HG03520 (cell line): Measurements from ENCODE around the gene GLG1.
"Not testable (repeated sequence)": the region's sequence is repeated elsewhere in the genome, so short reads cannot be mapped to it uniquely, and the experiment has no call there.

Source experiments
- ATAC-seq: cut with Tn5 transposase; IDR thresholded peaks from one replicate; pipeline ENCODE4 v1.9.1; 2021; ENCODE audit warnings: mild to moderate bottlenecking, moderate library complexity; ENCODE audit not compliant: unreplicated experiment

The GLG1 gene

GRCh38 chr16:74606521-74607309 lies at the start of gene GLG1:
GLG1 (minus strand) TSS chr16:74607114; CDS start chr16:74607094, 20 bp downstream.
- ATAC-seq: peak; percentile 90

GRCh38 chr16:74654536-74655050 lies 47.7 kb upstream of the GLG1 start:
- no peak for ATAC-seq

- ATAC-seq: not testable (repeated sequence)
These were observed 46.0 kb upstream of the GLG1 start for GRCh38 chr16:74652883-74653282.

GRCh38 chr16:74652249-74652648 lies 45.3 kb upstream of the GLG1 start:
- no peak for ATAC-seq

- no peak for ATAC-seq
These were observed 44.9 kb upstream of the GLG1 start for GRCh38 chr16:74651841-74652240.

GRCh38 chr16:74650966-74651567 lies 44.2 kb upstream of the GLG1 start:
- no peak for ATAC-seq

GRCh38 chr16:74649839-74650504 lies 43.1 kb upstream of the GLG1 start:
- no peak for ATAC-seq

GRCh38 chr16:74641969-74642368 lies 35.1 kb upstream of the GLG1 start:
- ATAC-seq: no peak

GRCh38 chr16:74637742-74638453 lies 31.0 kb upstream of the GLG1 start:
- ATAC-seq: no peak

- ATAC-seq: no peak
These were observed 28.4 kb upstream of the GLG1 start for GRCh38 chr16:74635303-74635702.

- no peak for ATAC-seq
These were observed 26.8 kb upstream of the GLG1 start for GRCh38 chr16:74633686-74634085.

- no peak for ATAC-seq
These were observed 20.7 kb upstream of the GLG1 start for GRCh38 chr16:74627506-74628220.

GRCh38 chr16:74626741-74627416 lies 20.0 kb upstream of the GLG1 start:
- ATAC-seq: no peak

- no peak for ATAC-seq
These were observed 18.8 kb upstream of the GLG1 start for GRCh38 chr16:74625500-74626350.

GRCh38 chr16:74623839-74624235 lies 16.9 kb upstream of the GLG1 start:
- no peak for ATAC-seq

GRCh38 chr16:74623214-74623838 lies 16.4 kb upstream of the GLG1 start:
- ATAC-seq: no peak

GRCh38 chr16:74622005-74622404 lies 15.1 kb upstream of the GLG1 start:
- ATAC-seq: no peak

GRCh38 chr16:74617206-74617788 lies 10.4 kb upstream of the GLG1 start:
- ATAC-seq: no peak
